ENCODE results near the gene NATD1. TPM values are rescaled to one million over a fixed set of nuclear protein-coding genes. Genes with fewer than 3 reads are reported as not detected.

NATD1 gene
- polyA plus RNA-seq, 1 experiment: 13.3 TPM

- Histone ChIP-seq H3K27me3 (ENCODE audit: control insufficient read depth, insufficient read depth, low read length) (no peaks in the 10 kb centered on the region), H3K4me3 (ENCODE audit: low read depth, low read length) (no peak overlapping the region), H3K36me3 (ENCODE audit: control insufficient read depth, insufficient read depth, low read length) (peaks cover 35% of the 10 kb centered on the region)
- POLR2A ChIA-PET: interaction anchor here (0.6 kb wide), 1 partner anchor 43 kb away, joined by 4 read pairs; the partner anchor contains the start of gene NATD1
- CTCF ChIA-PET: interaction anchor here (0.7 to 2.4 kb wide), 2 partner anchors 17 to 217 kb away, joined by 3 to 7 read pairs; no protein-coding TSS in a partner anchor
- no peak for DNase-seq (ENCODE audit: low read depth)
- no peak for TF ChIP-seq CTCF (IDR thresholded peaks at IDR 0.05; ENCODE audit: insufficient read depth, low read depth, low read length)
These were observed 43.2 kb upstream of the NATD1 start for GRCh38 chr17:21296097-21297025.

- DNase-seq (ENCODE audit: low read depth): no peak
- Histone ChIP-seq H3K36me3 (ENCODE audit: control insufficient read depth, insufficient read depth, low read length) (peaks cover 25% of the 10 kb centered on the region), H3K4me3 (ENCODE audit: low read depth, low read length) (no peak overlapping the region), H3K27me3 (ENCODE audit: control insufficient read depth, insufficient read depth, low read length) (no peaks in the 10 kb centered on the region)
- ChIA-PET POLR2A (no interaction called here), CTCF (interaction anchor here (2.4 kb wide), 1 partner anchor 16 kb away, joined by 7 read pairs; no protein-coding TSS in a partner anchor)
- TF ChIP-seq CTCF (IDR thresholded peaks at IDR 0.05; ENCODE audit: insufficient read depth, low read depth, low read length): no peak
These were observed 42.1 kb upstream of the NATD1 start for GRCh38 chr17:21295036-21295952.

- POLR2A ChIA-PET: no interaction called here
- TF ChIP-seq CTCF (IDR thresholded peaks at IDR 0.05; ENCODE audit: insufficient read depth, low read depth, low read length): no peak
- Histone ChIP-seq H3K27me3 (ENCODE audit: control insufficient read depth, insufficient read depth, low read length) (no peaks in the 10 kb centered on the region), H3K4me3 (ENCODE audit: low read depth, low read length) (no peak overlapping the region), H3K36me3 (ENCODE audit: control insufficient read depth, insufficient read depth, low read length) (peaks cover 21% of the 10 kb centered on the region)
- DNase-seq (ENCODE audit: low read depth): no peak
- CTCF ChIA-PET: interaction anchor here (2.4 kb wide), 1 partner anchor 15 kb away, joined by 7 read pairs; no protein-coding TSS in a partner anchor
These were observed 41.3 kb upstream of the NATD1 start for GRCh38 chr17:21294321-21295035.

GRCh38 chr17:21293831-21294210, 40.6 kb upstream of the NATD1 start:
- TF ChIP-seq CTCF (IDR thresholded peaks at IDR 0.05; ENCODE audit: insufficient read depth, low read depth, low read length): no peak
- Histone ChIP-seq H3K36me3 (ENCODE audit: control insufficient read depth, insufficient read depth, low read length) (peaks cover 18% of the 10 kb centered on the region), H3K4me3 (ENCODE audit: low read depth, low read length) (no peak overlapping the region), H3K27me3 (ENCODE audit: control insufficient read depth, insufficient read depth, low read length) (no peaks in the 10 kb centered on the region)
- CTCF ChIA-PET: no interaction called here
- no peak for DNase-seq (ENCODE audit: low read depth)
- POLR2A ChIA-PET: no interaction called here

Measured in BJ (cell line).